Activated CD4-positive, alpha-beta T cell treated with anti-CD3 and anti-CD28 coated beads, Interleukin-2, Interleukin-4, amounts not matched to agents 100 ng/mL and 50 ng/mL, durations not matched to agents 16 hours and 8 hours (primary cell): Measurements from ENCODE around the gene TEX52.
A peak's percentile ranks its signal among the peaks of the same experiment; 100 is the strongest.
"Not testable (repeated sequence)": the region's sequence is repeated elsewhere in the genome, so short reads cannot be mapped to it uniquely, and the experiment has no call there.

Experiments
- DNase-seq: peaks from one replicate; pipeline ENCODE4 v3.0.0-alpha.2; 2020; ENCODE audit warnings: low spot score

Gene TEX52

GRCh38 chr12:2864198-2864597 lies 7.4 kb upstream of the TEX52 start:
- DNase-seq: no peak

GRCh38 chr12:2863402-2863801 lies 6.6 kb upstream of the TEX52 start:
- DNase-seq: not testable (repeated sequence)

- no peak for DNase-seq
Measured at GRCh38 chr12:2862876-2863275, 6.0 kb upstream of the TEX52 start.

- DNase-seq: no peak
Measured at GRCh38 chr12:2860170-2860569, 3.3 kb upstream of the TEX52 start.

- DNase-seq: no peak
Measured at GRCh38 chr12:2858944-2859421, 2.1 kb upstream of the TEX52 start.

- no peak for DNase-seq
Measured at GRCh38 chr12:2858334-2858733, 1.5 kb upstream of the TEX52 start.

- no peak for DNase-seq
Measured at GRCh38 chr12:2857576-2857975, 737 bp upstream of the TEX52 start.

- DNase-seq: no peak
Measured at GRCh38 chr12:2856051-2856450, 788 bp downstream of the TEX52 start.

- DNase-seq: no peak
Measured at GRCh38 chr12:2855546-2855945, 1.3 kb downstream of the TEX52 start.

- no peak for DNase-seq
Measured at GRCh38 chr12:2854669-2855453, 2.0 kb downstream of the TEX52 start.

GRCh38 chr12:2853626-2854025 lies 3.2 kb downstream of the TEX52 start:
- peak; percentile 38 for DNase-seq

GRCh38 chr12:2851931-2852330 lies 4.9 kb downstream of the TEX52 start:
- no peak for DNase-seq

- DNase-seq: no peak
Measured at GRCh38 chr12:2845280-2845679, 11.6 kb downstream of the TEX52 start.

- no peak for DNase-seq
Measured at GRCh38 chr12:2844786-2845185, 12.1 kb downstream of the TEX52 start.

- no peak for DNase-seq
Measured at GRCh38 chr12:2842948-2843347, 13.9 kb downstream of the TEX52 start.

- DNase-seq: no peak
Measured at GRCh38 chr12:2841056-2841650, 15.7 kb downstream of the TEX52 start.

GRCh38 chr12:2836574-2836973 lies 20.3 kb downstream of the TEX52 start:
- DNase-seq: no peak

GRCh38 chr12:2835691-2836403 lies 21.0 kb downstream of the TEX52 start:
- DNase-seq: no peak

- no peak for DNase-seq
Measured at GRCh38 chr12:2834581-2835491, 22.0 kb downstream of the TEX52 start, which contains the start of gene NRIP2. Gene NRIP2 (minus strand): TSS chr12:2835035. CDS start chr12:2834983, 52 bp downstream.

GRCh38 chr12:2833810-2834209 lies 23.0 kb downstream of the TEX52 start:
- DNase-seq: no peak

- DNase-seq: no peak
Measured at GRCh38 chr12:2833327-2833726, 23.5 kb downstream of the TEX52 start.
